ENCODE measurements around the gene CNTNAP3B.
"Not testable (repeated sequence)": the region's sequence is repeated elsewhere in the genome, so short reads cannot be mapped to it uniquely, and the experiment has no call there.

- not testable (repeated sequence) for TF ChIP-seq EZH2phosphoT487 (IDR thresholded peaks at IDR 0.05; ENCODE audit: borderline replicate concordance); CTCF (conservative IDR thresholded peaks at IDR 0.05; ENCODE audit: low read length)
These were observed 84.7 kb downstream of the CNTNAP3B start for GRCh38 chr9:42044422-42045010.

All from Loucy (cell line).